Measurements from ENCODE around the gene AMFR. TPM values are rescaled to one million over a fixed set of nuclear protein-coding genes. Genes with fewer than 3 reads are reported as not detected.

AMFR gene
- total RNA-seq, 1 experiment from 2014 or later: 31.7 TPM

DNA sequence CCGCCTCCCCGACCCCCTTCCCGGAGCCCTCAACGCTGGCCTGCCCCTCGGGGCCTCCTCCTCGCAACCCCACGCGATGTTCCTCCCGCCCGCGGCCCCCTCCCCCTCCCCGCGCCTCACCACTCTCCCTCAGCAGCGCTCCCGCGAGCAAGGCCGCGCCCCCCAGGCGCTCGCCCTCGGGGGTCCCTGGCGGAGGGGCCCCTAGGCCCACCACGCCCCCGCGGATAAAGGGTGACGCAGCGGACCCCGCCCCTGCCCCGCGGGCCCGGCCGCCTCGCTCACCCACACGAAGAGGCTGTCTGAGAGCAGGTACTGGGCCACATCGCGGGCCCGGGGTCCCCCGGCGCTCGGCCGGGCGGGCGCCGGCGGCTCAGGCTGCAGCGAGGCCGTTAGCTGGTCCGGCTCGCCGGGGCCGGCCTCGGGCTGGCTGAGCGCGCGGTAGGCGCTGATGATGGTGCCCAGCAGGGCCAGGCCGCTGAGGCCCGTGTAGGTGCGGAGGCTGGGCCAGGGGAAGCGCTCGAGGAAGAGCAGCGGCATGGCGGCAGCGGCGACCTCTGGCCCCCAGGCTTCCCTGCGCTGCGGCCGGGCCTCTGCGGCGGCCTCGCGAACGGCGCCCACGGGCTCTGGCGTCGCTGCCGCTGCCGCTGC, 430 bp downstream of the AMFR start:
- Mint-ChIP-seq H3K4me3 (peak overlapping the region; percentile 97), H3K36me3 (no peaks in the 10 kb centered on the region), H3K9me3 (no peaks in the 10 kb centered on the region), H3K4me1 (peaks cover 42% of the 10 kb centered on the region), H3K27ac (no peak overlapping the region), H3K27me3 (ENCODE audit: low read depth) (peaks cover 14% of the 10 kb centered on the region)
- CTCF ChIA-PET: interaction anchor here (0.6 to 1.2 kb wide), 3 partner anchors 14 to 68 kb away, joined by 3 read pairs; no protein-coding TSS in a partner anchor
- POLR2A ChIA-PET: interaction anchor here (0.5 kb wide), 1 partner anchor 40 kb away, joined by 5 read pairs; no protein-coding TSS in a partner anchor
- DNase-seq (ENCODE audit: low spot score) (peak; percentile 48), ATAC-seq (peak; percentile 54)
- TF ChIP-seq, protein P1, sequence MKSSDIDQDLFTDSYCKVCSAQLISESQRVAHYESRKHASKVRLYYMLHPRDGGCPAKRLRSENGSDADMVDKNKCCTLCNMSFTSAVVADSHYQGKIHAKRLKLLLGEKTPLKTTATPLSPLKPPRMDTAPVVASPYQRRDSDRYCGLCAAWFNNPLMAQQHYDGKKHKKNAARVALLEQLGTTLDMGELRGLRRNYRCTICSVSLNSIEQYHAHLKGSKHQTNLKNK (CRISPR knock-in tag; IDR thresholded peaks at IDR 0.05): no peak
- TF ChIP-seq, protein P2, sequence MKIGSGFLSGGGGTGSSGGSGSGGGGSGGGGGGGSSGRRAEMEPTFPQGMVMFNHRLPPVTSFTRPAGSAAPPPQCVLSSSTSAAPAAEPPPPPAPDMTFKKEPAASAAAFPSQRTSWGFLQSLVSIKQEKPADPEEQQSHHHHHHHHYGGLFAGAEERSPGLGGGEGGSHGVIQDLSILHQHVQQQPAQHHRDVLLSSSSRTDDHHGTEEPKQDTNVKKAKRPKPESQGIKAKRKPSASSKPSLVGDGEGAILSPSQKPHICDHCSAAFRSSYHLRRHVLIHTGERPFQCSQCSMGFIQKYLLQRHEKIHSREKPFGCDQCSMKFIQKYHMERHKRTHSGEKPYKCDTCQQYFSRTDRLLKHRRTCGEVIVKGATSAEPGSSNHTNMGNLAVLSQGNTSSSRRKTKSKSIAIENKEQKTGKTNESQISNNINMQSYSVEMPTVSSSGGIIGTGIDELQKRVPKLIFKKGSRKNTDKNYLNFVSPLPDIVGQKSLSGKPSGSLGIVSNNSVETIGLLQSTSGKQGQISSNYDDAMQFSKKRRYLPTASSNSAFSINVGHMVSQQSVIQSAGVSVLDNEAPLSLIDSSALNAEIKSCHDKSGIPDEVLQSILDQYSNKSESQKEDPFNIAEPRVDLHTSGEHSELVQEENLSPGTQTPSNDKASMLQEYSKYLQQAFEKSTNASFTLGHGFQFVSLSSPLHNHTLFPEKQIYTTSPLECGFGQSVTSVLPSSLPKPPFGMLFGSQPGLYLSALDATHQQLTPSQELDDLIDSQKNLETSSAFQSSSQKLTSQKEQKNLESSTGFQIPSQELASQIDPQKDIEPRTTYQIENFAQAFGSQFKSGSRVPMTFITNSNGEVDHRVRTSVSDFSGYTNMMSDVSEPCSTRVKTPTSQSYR (CRISPR knock-in tag; IDR thresholded peaks at IDR 0.05): no peak
- TF ChIP-seq CREB1 (CRISPR knock-in tag; IDR thresholded peaks at IDR 0.05) (no peak), TEAD1 (CRISPR knock-in tag; IDR thresholded peaks at IDR 0.05) (no peak), ZNF138 (CRISPR knock-in tag; conservative IDR thresholded peaks at IDR 0.05) (no peak), IRF2 (CRISPR knock-in tag; IDR thresholded peaks at IDR 0.05; ENCODE audit: borderline replicate concordance, low read depth) (peak; percentile 53; the same call in 1 of the 2 replicates), EMX1 (CRISPR knock-in tag; IDR thresholded peaks at IDR 0.05) (no peak), SP1 (CRISPR knock-in tag; conservative IDR thresholded peaks at IDR 0.05) (no peak), JUN (CRISPR knock-in tag; IDR thresholded peaks at IDR 0.05) (no peak), PREB (CRISPR knock-in tag; IDR thresholded peaks at IDR 0.05; ENCODE audit: borderline replicate concordance) (no peak), ZNF423 (CRISPR knock-in tag; IDR thresholded peaks at IDR 0.05) (0 out of 2 replicates have a peak, but pooled peaks have one; percentile 21), FOXP1 (CRISPR knock-in tag; IDR thresholded peaks at IDR 0.05; ENCODE audit: borderline replicate concordance) (peak; percentile 43), FOXK1 (CRISPR knock-in tag; IDR thresholded peaks at IDR 0.05) (0 out of 2 replicates have a peak, but pooled peaks have one; percentile 18), ERG (CRISPR knock-in tag; IDR thresholded peaks at IDR 0.05) (no peak), E2F4 (CRISPR knock-in tag; IDR thresholded peaks at IDR 0.05; ENCODE audit: borderline replicate concordance, low read depth) (0 out of 2 replicates have a peak, but pooled peaks have one; percentile 31), ZNF263 (CRISPR knock-in tag; IDR thresholded peaks at IDR 0.05; ENCODE audit: low read depth) (no peak), ESRRA (CRISPR knock-in tag; IDR thresholded peaks at IDR 0.05; ENCODE audit: borderline replicate concordance) (no peak)
- TF ChIP-seq, protein P3, sequence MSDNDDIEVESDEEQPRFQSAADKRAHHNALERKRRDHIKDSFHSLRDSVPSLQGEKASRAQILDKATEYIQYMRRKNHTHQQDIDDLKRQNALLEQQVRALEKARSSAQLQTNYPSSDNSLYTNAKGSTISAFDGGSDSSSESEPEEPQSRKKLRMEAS (CRISPR knock-in tag; IDR thresholded peaks at IDR 0.05): no peak
- TF ChIP-seq, protein P4, sequence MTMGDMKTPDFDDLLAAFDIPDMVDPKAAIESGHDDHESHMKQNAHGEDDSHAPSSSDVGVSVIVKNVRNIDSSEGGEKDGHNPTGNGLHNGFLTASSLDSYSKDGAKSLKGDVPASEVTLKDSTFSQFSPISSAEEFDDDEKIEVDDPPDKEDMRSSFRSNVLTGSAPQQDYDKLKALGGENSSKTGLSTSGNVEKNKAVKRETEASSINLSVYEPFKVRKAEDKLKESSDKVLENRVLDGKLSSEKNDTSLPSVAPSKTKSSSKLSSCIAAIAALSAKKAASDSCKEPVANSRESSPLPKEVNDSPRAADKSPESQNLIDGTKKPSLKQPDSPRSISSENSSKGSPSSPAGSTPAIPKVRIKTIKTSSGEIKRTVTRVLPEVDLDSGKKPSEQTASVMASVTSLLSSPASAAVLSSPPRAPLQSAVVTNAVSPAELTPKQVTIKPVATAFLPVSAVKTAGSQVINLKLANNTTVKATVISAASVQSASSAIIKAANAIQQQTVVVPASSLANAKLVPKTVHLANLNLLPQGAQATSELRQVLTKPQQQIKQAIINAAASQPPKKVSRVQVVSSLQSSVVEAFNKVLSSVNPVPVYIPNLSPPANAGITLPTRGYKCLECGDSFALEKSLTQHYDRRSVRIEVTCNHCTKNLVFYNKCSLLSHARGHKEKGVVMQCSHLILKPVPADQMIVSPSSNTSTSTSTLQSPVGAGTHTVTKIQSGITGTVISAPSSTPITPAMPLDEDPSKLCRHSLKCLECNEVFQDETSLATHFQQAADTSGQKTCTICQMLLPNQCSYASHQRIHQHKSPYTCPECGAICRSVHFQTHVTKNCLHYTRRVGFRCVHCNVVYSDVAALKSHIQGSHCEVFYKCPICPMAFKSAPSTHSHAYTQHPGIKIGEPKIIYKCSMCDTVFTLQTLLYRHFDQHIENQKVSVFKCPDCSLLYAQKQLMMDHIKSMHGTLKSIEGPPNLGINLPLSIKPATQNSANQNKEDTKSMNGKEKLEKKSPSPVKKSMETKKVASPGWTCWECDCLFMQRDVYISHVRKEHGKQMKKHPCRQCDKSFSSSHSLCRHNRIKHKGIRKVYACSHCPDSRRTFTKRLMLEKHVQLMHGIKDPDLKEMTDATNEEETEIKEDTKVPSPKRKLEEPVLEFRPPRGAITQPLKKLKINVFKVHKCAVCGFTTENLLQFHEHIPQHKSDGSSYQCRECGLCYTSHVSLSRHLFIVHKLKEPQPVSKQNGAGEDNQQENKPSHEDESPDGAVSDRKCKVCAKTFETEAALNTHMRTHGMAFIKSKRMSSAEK (CRISPR knock-in tag; IDR thresholded peaks at IDR 0.05; ENCODE audit: borderline replicate concordance): no peak
- TF ChIP-seq, protein P5, sequence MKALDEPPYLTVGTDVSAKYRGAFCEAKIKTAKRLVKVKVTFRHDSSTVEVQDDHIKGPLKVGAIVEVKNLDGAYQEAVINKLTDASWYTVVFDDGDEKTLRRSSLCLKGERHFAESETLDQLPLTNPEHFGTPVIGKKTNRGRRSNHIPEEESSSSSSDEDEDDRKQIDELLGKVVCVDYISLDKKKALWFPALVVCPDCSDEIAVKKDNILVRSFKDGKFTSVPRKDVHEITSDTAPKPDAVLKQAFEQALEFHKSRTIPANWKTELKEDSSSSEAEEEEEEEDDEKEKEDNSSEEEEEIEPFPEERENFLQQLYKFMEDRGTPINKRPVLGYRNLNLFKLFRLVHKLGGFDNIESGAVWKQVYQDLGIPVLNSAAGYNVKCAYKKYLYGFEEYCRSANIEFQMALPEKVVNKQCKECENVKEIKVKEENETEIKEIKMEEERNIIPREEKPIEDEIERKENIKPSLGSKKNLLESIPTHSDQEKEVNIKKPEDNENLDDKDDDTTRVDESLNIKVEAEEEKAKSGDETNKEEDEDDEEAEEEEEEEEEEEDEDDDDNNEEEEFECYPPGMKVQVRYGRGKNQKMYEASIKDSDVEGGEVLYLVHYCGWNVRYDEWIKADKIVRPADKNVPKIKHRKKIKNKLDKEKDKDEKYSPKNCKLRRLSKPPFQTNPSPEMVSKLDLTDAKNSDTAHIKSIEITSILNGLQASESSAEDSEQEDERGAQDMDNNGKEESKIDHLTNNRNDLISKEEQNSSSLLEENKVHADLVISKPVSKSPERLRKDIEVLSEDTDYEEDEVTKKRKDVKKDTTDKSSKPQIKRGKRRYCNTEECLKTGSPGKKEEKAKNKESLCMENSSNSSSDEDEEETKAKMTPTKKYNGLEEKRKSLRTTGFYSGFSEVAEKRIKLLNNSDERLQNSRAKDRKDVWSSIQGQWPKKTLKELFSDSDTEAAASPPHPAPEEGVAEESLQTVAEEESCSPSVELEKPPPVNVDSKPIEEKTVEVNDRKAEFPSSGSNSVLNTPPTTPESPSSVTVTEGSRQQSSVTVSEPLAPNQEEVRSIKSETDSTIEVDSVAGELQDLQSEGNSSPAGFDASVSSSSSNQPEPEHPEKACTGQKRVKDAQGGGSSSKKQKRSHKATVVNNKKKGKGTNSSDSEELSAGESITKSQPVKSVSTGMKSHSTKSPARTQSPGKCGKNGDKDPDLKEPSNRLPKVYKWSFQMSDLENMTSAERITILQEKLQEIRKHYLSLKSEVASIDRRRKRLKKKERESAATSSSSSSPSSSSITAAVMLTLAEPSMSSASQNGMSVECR (CRISPR knock-in tag; IDR thresholded peaks at IDR 0.05; ENCODE audit: borderline replicate concordance): no peak

All from WTC11 (cell line).